OCI-LY3 (cell line): Measurements from ENCODE around the gene DYRK1A.

Experiments
- EZH2phosphoT487 ChIP-seq: fragments of 200-600 bp; shearing (Covaris generic); IDR thresholded peaks from 2 replicates; pipeline ENCODE4 v1.6.1; 2018; ENCODE audit warnings: antibody characterized with exemption, mixed run types, low read depth
- TF ChIP-seq, protein P1 (sequence below): fragments of 200-600, 300-600 bp; sonication (generic); IDR thresholded peaks from 2 replicates; pipeline ENCODE4 v1.5.1; 2014; ENCODE audit warnings: antibody characterized with exemption, low read length, low read depth

GRCh38 chr21:37414292-37415253 is 48.0 kb downstream of the DYRK1A start:
- TF ChIP-seq, protein P1, sequence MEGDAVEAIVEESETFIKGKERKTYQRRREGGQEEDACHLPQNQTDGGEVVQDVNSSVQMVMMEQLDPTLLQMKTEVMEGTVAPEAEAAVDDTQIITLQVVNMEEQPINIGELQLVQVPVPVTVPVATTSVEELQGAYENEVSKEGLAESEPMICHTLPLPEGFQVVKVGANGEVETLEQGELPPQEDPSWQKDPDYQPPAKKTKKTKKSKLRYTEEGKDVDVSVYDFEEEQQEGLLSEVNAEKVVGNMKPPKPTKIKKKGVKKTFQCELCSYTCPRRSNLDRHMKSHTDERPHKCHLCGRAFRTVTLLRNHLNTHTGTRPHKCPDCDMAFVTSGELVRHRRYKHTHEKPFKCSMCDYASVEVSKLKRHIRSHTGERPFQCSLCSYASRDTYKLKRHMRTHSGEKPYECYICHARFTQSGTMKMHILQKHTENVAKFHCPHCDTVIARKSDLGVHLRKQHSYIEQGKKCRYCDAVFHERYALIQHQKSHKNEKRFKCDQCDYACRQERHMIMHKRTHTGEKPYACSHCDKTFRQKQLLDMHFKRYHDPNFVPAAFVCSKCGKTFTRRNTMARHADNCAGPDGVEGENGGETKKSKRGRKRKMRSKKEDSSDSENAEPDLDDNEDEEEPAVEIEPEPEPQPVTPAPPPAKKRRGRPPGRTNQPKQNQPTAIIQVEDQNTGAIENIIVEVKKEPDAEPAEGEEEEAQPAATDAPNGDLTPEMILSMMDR: no peak
- TF ChIP-seq EZH2phosphoT487: no peak
